GM13976 (cell line): ENCODE results near the gene SMARCD3.

Experiments used
- DNase-seq: peaks from one replicate; pipeline ENCODE4 v3.0.0; 2012; ENCODE audit warnings: low spot score
- CTCF ChIP-seq: IDR thresholded peaks from 2 replicates; pipeline ENCODE4 v1.5.1; 2012; ENCODE audit warnings: borderline replicate concordance, mild to moderate bottlenecking; ENCODE audit not compliant: insufficient read depth; ENCODE audit errors: extremely low read depth, missing control alignments, control extremely low read depth
- in situ Hi-C: fragments of 300-500 bp; cut with MboI; formaldehyde crosslinking; loops from one replicate; pipeline ENCODE4 v1.12.0; 2022; ENCODE audit warnings: low sequenced_read_pairs, mixed read lengths, inconsistent platforms; ENCODE audit not compliant: unreplicated experiment

The SMARCD3 gene

GRCh38 chr7:151248346-151249033, at the start of gene SMARCD3:
Gene SMARCD3, minus strand, starts transcription at chr7:151248694. Its CDS starts 132 bp downstream, at chr7:151248562.
- in situ Hi-C loops = no loop called here
- no peak for DNase-seq
- no peak for TF ChIP-seq CTCF

- TF ChIP-seq CTCF = no peak
- DNase-seq = no peak
- in situ Hi-C loops = no loop called here
Observed at GRCh38 chr7:151296202-151296992, 47.9 kb upstream of the SMARCD3 start.

- no peak for DNase-seq
- in situ Hi-C loops = no loop called here
- no peak for TF ChIP-seq CTCF
Observed at GRCh38 chr7:151292850-151293249, 44.4 kb upstream of the SMARCD3 start.

- no peak for TF ChIP-seq CTCF
- no peak for DNase-seq
Observed at GRCh38 chr7:151291206-151291605, 42.7 kb upstream of the SMARCD3 start.

GRCh38 chr7:151290355-151290760, 41.9 kb upstream of the SMARCD3 start:
- no peak for TF ChIP-seq CTCF
- in situ Hi-C loops = no loop called here
- no peak for DNase-seq

More at GRCh38 chr7:151291206-151291605, 42.7 kb upstream of the SMARCD3 start:
- in situ Hi-C loops = no loop called here

GRCh38 chr7:151289891-151290290, 41.4 kb upstream of the SMARCD3 start:
- no peak for DNase-seq
- no peak for TF ChIP-seq CTCF
- in situ Hi-C loops = no loop called here
